ENCODE measurements around the gene SLFN12L.
"Not testable (repeated sequence)": the region's sequence is repeated elsewhere in the genome, so short reads cannot be mapped to it uniquely, and the experiment has no call there.

The SLFN12L gene

GRCh38 chr17:35537601-35538141 is at the start of gene SLFN12L:
TSS of gene SLFN12L (minus strand) at chr17:35537678. CDS start at chr17:35522364, 15,314 bp downstream.
- peak within 1 kb of the TSS; percentile 97 for H3K27ac Mint-ChIP-seq
- peak; percentile 42 to 80 for DNase-seq (ENCODE audit: low spot score in 2 of 2)
- peak; percentile 75 for ATAC-seq

GRCh38 chr17:35586569-35587073 is 49.1 kb upstream of the SLFN12L start:
- Mint-ChIP-seq H3K4me1 (peaks cover 28% of the 10 kb centered on the region), H3K27ac (peak overlapping the region; percentile 98), H3K4me3 (peak overlapping the region; percentile 95), H3K36me3 (peaks cover 29% of the 10 kb centered on the region), H3K9me3 (no peaks in the 10 kb centered on the region)
- DNase-seq (ENCODE audit: low spot score in 2 of 2) (no peak), ATAC-seq (no peak)

More at GRCh38 chr17:35537601-35538141, at the start of gene SLFN12L:
- H3K4me3 Mint-ChIP-seq = peak within 1 kb of the TSS; percentile 70
- H3K36me3 Mint-ChIP-seq = peaks cover 55% of the 10 kb centered on the region
- no peaks in the 10 kb centered on the region for H3K9me3 Mint-ChIP-seq
- peaks cover 48% of the 10 kb centered on the region for H3K4me1 Mint-ChIP-seq

- no peak for DNase-seq (ENCODE audit: low spot score in 2 of 2)
- H3K36me3 Mint-ChIP-seq = peaks cover 22% of the 10 kb centered on the region
- no peak for ATAC-seq
- H3K27ac Mint-ChIP-seq = no peak overlapping the region
- no peaks in the 10 kb centered on the region for H3K9me3 Mint-ChIP-seq
- peaks cover 25% of the 10 kb centered on the region for H3K4me1 Mint-ChIP-seq
- no peak overlapping the region for H3K4me3 Mint-ChIP-seq
Measured at GRCh38 chr17:35584061-35584460, 46.6 kb upstream of the SLFN12L start.

- DNase-seq (ENCODE audit: low spot score in 2 of 2) = no peak
- peaks cover 21% of the 10 kb centered on the region for H3K4me1 Mint-ChIP-seq
Measured at GRCh38 chr17:35578929-35579432, 41.5 kb upstream of the SLFN12L start.

GRCh38 chr17:35578197-35578928 is 40.9 kb upstream of the SLFN12L start, which contains the start of gene PEX12:
TSS of gene PEX12 (minus strand) at chr17:35578571. CDS start at chr17:35578021, 550 bp downstream.
- DNase-seq (ENCODE audit: low spot score in 2 of 2) (peak; percentile 46 to 89), ATAC-seq (peak; percentile 95)
- peaks cover 32% of the 10 kb centered on the region for H3K36me3 Mint-ChIP-seq
- H3K9me3 Mint-ChIP-seq = no peaks in the 10 kb centered on the region
- H3K4me1 Mint-ChIP-seq = peaks cover 21% of the 10 kb centered on the region
- H3K27ac Mint-ChIP-seq = peak within 1 kb of the TSS; percentile 99
- peak within 1 kb of the TSS; percentile 99 for H3K4me3 Mint-ChIP-seq

More at GRCh38 chr17:35578929-35579432, 41.5 kb upstream of the SLFN12L start:
- Mint-ChIP-seq H3K27ac (peak overlapping the region; percentile 99), H3K4me3 (peak overlapping the region; percentile 99), H3K36me3 (peaks cover 26% of the 10 kb centered on the region), H3K9me3 (no peaks in the 10 kb centered on the region)
- ATAC-seq = peak; percentile 57

- peak; percentile 3 for ATAC-seq
Measured at GRCh38 chr17:35577830-35578196, 40.3 kb upstream of the SLFN12L start.

GRCh38 chr17:35575759-35576158 is 38.3 kb upstream of the SLFN12L start:
- no peaks in the 10 kb centered on the region for H3K9me3 Mint-ChIP-seq
- H3K27ac Mint-ChIP-seq = peak overlapping the region; percentile 3
- no peak for ATAC-seq
- DNase-seq (ENCODE audit: low spot score in 2 of 2) = no peak
- no peak overlapping the region for H3K4me3 Mint-ChIP-seq
- H3K36me3 Mint-ChIP-seq = peaks cover 41% of the 10 kb centered on the region
- peaks cover 21% of the 10 kb centered on the region for H3K4me1 Mint-ChIP-seq

More at GRCh38 chr17:35577830-35578196, 40.3 kb upstream of the SLFN12L start:
- peaks cover 35% of the 10 kb centered on the region for H3K36me3 Mint-ChIP-seq
- peak overlapping the region; percentile 99 for H3K27ac Mint-ChIP-seq
- peak overlapping the region; percentile 99 for H3K4me3 Mint-ChIP-seq
- peaks cover 21% of the 10 kb centered on the region for H3K4me1 Mint-ChIP-seq
- DNase-seq (ENCODE audit: low spot score in 2 of 2) = no peak
- no peaks in the 10 kb centered on the region for H3K9me3 Mint-ChIP-seq

- Mint-ChIP-seq H3K9me3 (no peaks in the 10 kb centered on the region), H3K36me3 (peaks cover 39% of the 10 kb centered on the region), H3K4me3 (peak overlapping the region; percentile 87), H3K4me1 (peaks cover 31% of the 10 kb centered on the region), H3K27ac (peak overlapping the region; percentile 57)
- DNase-seq (ENCODE audit: low spot score in 2 of 2) (no peak), ATAC-seq (no peak)
Measured at GRCh38 chr17:35569405-35569804, 31.9 kb upstream of the SLFN12L start.

GRCh38 chr17:35568561-35568960 is 31.1 kb upstream of the SLFN12L start:
- Mint-ChIP-seq H3K27ac (peak overlapping the region; percentile 97), H3K4me3 (peak overlapping the region; percentile 87), H3K9me3 (no peaks in the 10 kb centered on the region), H3K36me3 (peaks cover 31% of the 10 kb centered on the region), H3K4me1 (peaks cover 31% of the 10 kb centered on the region)
- DNase-seq (ENCODE audit: low spot score in 2 of 2) (no peak), ATAC-seq (peak; percentile 61)

- H3K9me3 Mint-ChIP-seq = no peaks in the 10 kb centered on the region
- H3K27ac Mint-ChIP-seq = peak overlapping the region; percentile 97
- DNase-seq (ENCODE audit: low spot score in 2 of 2) = no peak
- no peak for ATAC-seq
- H3K4me3 Mint-ChIP-seq = peak overlapping the region; percentile 87
- H3K36me3 Mint-ChIP-seq = peaks cover 20% of the 10 kb centered on the region
- peaks cover 31% of the 10 kb centered on the region for H3K4me1 Mint-ChIP-seq
Measured at GRCh38 chr17:35566968-35567367, 29.5 kb upstream of the SLFN12L start.

- H3K27ac Mint-ChIP-seq; H3K4me3 Mint-ChIP-seq; H3K4me1 Mint-ChIP-seq; H3K9me3 Mint-ChIP-seq; DNase-seq (ENCODE audit: low spot score in 2 of 2); ATAC-seq: not testable (repeated sequence)
- peaks cover 15% of the 10 kb centered on the region for H3K36me3 Mint-ChIP-seq
Measured at GRCh38 chr17:35563181-35563580, 25.7 kb upstream of the SLFN12L start.

- no peaks in the 10 kb centered on the region for H3K36me3 Mint-ChIP-seq
- DNase-seq (ENCODE audit: low spot score in 2 of 2) (no peak), ATAC-seq (peak; percentile 40)
- H3K4me3 Mint-ChIP-seq = no peak within 1 kb of the TSS
- H3K4me1 Mint-ChIP-seq = no peaks in the 10 kb centered on the region
- no peaks in the 10 kb centered on the region for H3K9me3 Mint-ChIP-seq
- no peak within 1 kb of the TSS for H3K27ac Mint-ChIP-seq
Measured at GRCh38 chr17:35560703-35561102, 23.2 kb upstream of the SLFN12L start, which contains the start of gene SLFN14. TSS of gene SLFN14 (minus strand) at chr17:35560819. CDS start at chr17:35558062, 2,757 bp downstream.

- Mint-ChIP-seq H3K4me3 (no peak overlapping the region), H3K4me1 (no peaks in the 10 kb centered on the region), H3K9me3 (no peaks in the 10 kb centered on the region), H3K27ac (no peak overlapping the region), H3K36me3 (no peaks in the 10 kb centered on the region)
- ATAC-seq (no peak), DNase-seq (ENCODE audit: low spot score in 2 of 2) (no peak)
Measured at GRCh38 chr17:35559495-35560210, 22.2 kb upstream of the SLFN12L start.

- Mint-ChIP-seq H3K4me1 (no peaks in the 10 kb centered on the region), H3K4me3 (no peak overlapping the region), H3K36me3 (no peaks in the 10 kb centered on the region), H3K9me3 (no peaks in the 10 kb centered on the region), H3K27ac (no peak overlapping the region)
- ATAC-seq (no peak), DNase-seq (ENCODE audit: low spot score in 2 of 2) (no peak)
Measured at GRCh38 chr17:35557353-35557752, 19.9 kb upstream of the SLFN12L start.

GRCh38 chr17:35555691-35556090 is 18.2 kb upstream of the SLFN12L start:
- Mint-ChIP-seq H3K36me3 (no peaks in the 10 kb centered on the region), H3K9me3 (no peaks in the 10 kb centered on the region), H3K4me3 (no peak overlapping the region), H3K4me1 (no peaks in the 10 kb centered on the region), H3K27ac (no peak overlapping the region)
- ATAC-seq (no peak), DNase-seq (ENCODE audit: low spot score in 2 of 2) (no peak)
